ENCODE data around the gene PRAMEF11.

The PRAMEF11 gene

GRCh38 chr1:12778907-12779306 is 52.3 kb downstream of the PRAMEF11 start:
- no peak for TF ChIP-seq ZNF274 (IDR thresholded peaks at IDR 0.05; ENCODE audit: low read depth, low read length)
- H3K4me3 ChIP-seq (ENCODE audit: low read length) = no peak overlapping the region

- no peak for TF ChIP-seq ZNF274 (IDR thresholded peaks at IDR 0.05; ENCODE audit: low read depth, low read length)
- H3K4me3 ChIP-seq (ENCODE audit: low read length) = no peak overlapping the region
Measured at GRCh38 chr1:12778061-12778460, 53.1 kb downstream of the PRAMEF11 start.

- TF ChIP-seq ZNF274 (IDR thresholded peaks at IDR 0.05; ENCODE audit: low read depth, low read length) = no peak
- H3K4me3 ChIP-seq (ENCODE audit: low read length) = no peak overlapping the region
Measured at GRCh38 chr1:12776801-12777557, 54.2 kb downstream of the PRAMEF11 start.

- TF ChIP-seq ZNF274 (IDR thresholded peaks at IDR 0.05; ENCODE audit: low read depth, low read length) = no peak
- no peak overlapping the region for H3K4me3 ChIP-seq (ENCODE audit: low read length)
Measured at GRCh38 chr1:12775443-12775842, 55.8 kb downstream of the PRAMEF11 start.

- TF ChIP-seq ZNF274 (IDR thresholded peaks at IDR 0.05; ENCODE audit: low read depth, low read length) = no peak
Measured at GRCh38 chr1:12774801-12775345, 56.3 kb downstream of the PRAMEF11 start.

More at GRCh38 chr1:12774801-12775345, 56.3 kb downstream of the PRAMEF11 start:
- H3K4me3 ChIP-seq (ENCODE audit: low read length) = no peak overlapping the region

Measured in GM08714 (cell line).